Daoy (cell line): Measurements from ENCODE around the gene PIEZO1. TPM values are rescaled to one million over a fixed set of nuclear protein-coding genes. Genes with fewer than 3 reads are reported as not detected.
A peak's percentile ranks its signal among the peaks of the same experiment; 100 is the strongest.

Experiments used
- DNase-seq: peaks from one replicate; pipeline ENCODE4 v3.0.0-alpha.2; 2015; ENCODE audit warnings: low read depth
- total RNA-seq: library from RNA; depleted of rRNA; stranded (reverse); fragments of >200 nt; shearing (Covaris generic); gene quantifications from 2 replicates; pipeline ENCODE4 v1.2.3, GENCODE V29; 2014

Gene PIEZO1
- total RNA-seq, 1 experiment from 2014 or later: 62.9 TPM

- no peak for DNase-seq
These were observed 82.4 kb downstream of the PIEZO1 start for GRCh38 chr16:88702371-88703210.

- DNase-seq: no peak
These were observed 83.2 kb downstream of the PIEZO1 start for GRCh38 chr16:88701581-88702370.

GRCh38 chr16:88700636-88701482, 84.2 kb downstream of the PIEZO1 start:
- peak; percentile 94 for DNase-seq

- DNase-seq: no peak
These were observed 84.7 kb downstream of the PIEZO1 start for GRCh38 chr16:88700322-88700635.

GRCh38 chr16:88699180-88699579, 85.8 kb downstream of the PIEZO1 start:
- DNase-seq: no peak

GRCh38 chr16:88698646-88699045, 86.4 kb downstream of the PIEZO1 start:
- DNase-seq: no peak

GRCh38 chr16:88697831-88698615, 87.0 kb downstream of the PIEZO1 start:
- DNase-seq: no peak

- DNase-seq: no peak
These were observed 87.7 kb downstream of the PIEZO1 start for GRCh38 chr16:88697116-88697830.

GRCh38 chr16:88696441-88696840, 88.6 kb downstream of the PIEZO1 start:
- DNase-seq: no peak

- no peak for DNase-seq
These were observed 89.3 kb downstream of the PIEZO1 start for GRCh38 chr16:88695753-88696152.

GRCh38 chr16:88695218-88695617, 89.8 kb downstream of the PIEZO1 start:
- DNase-seq: no peak

GRCh38 chr16:88694221-88695087, 90.6 kb downstream of the PIEZO1 start:
- no peak for DNase-seq

- no peak for DNase-seq
These were observed 91.4 kb downstream of the PIEZO1 start for GRCh38 chr16:88693420-88694177.

- no peak for DNase-seq
These were observed 92.2 kb downstream of the PIEZO1 start for GRCh38 chr16:88692861-88693260.

- no peak for DNase-seq
These were observed 93.0 kb downstream of the PIEZO1 start for GRCh38 chr16:88691924-88692560.

- DNase-seq: no peak
These were observed 93.7 kb downstream of the PIEZO1 start for GRCh38 chr16:88691129-88691813.

GRCh38 chr16:88690341-88691128, 94.5 kb downstream of the PIEZO1 start:
- DNase-seq: no peak
